HEK293 (cell line): ENCODE data around the gene R3HDM2.

Experiments
- CTCF ChIA-PET: fragments of 350-600 bp; formaldehyde crosslinking; extraction: SDS; loops from one replicate; lab custom pipeline; 2021; ENCODE audit warnings: antibody characterized with exemption; lab: Yijun Ruan, JAX
- POLR2A ChIA-PET: fragments of 300-600 bp; formaldehyde crosslinking; extraction: SDS; loops from one replicate; lab custom pipeline; 2020; ENCODE audit warnings: antibody characterized with exemption, inconsistent platforms; lab: Yijun Ruan, JAX
- H3K27ac ChIP-seq: fragments of 200-500 bp; sonication (Bioruptor generic); 2 replicates; pipeline ENCODE4 v1.5.1; 2014; ENCODE audit warnings: low read depth, low read length, control low read depth, inconsistent platforms; ENCODE audit errors: extremely low read depth
- H3K36me3 ChIP-seq, 2 experiments: fragments of 200-500 bp in 1 of 2; sonication (Bioruptor generic) in 1 of 2; 1 replicate in 1 of 2; 2 replicates in 1 of 2; pipeline ENCODE4 v1.5.1; 2014 to 2017; ENCODE audit warnings: inconsistent platforms in 2 of 2, low read length in 2 of 2; ENCODE audit not compliant: control insufficient read depth in 2 of 2, insufficient read depth in 1 of 2
- H3K4me1 ChIP-seq: fragments of 200-500 bp; sonication (Bioruptor generic); 2 replicates; pipeline ENCODE4 v1.5.1; 2014; ENCODE audit warnings: mild to moderate bottlenecking, low read length, inconsistent platforms; ENCODE audit not compliant: control insufficient read depth, insufficient read depth
- H3K4me3 ChIP-seq: 2 replicates; pipeline ENCODE4 v1.5.1; 2011; ENCODE audit warnings: low read depth, mild to moderate bottlenecking, control low read depth, low read length, moderate library complexity
- H3K9me3 ChIP-seq: fragments of 200-500 bp; sonication (Bioruptor generic); 2 replicates; pipeline ENCODE4 v1.5.1; 2014; ENCODE audit warnings: low read depth, low read length, inconsistent platforms; ENCODE audit not compliant: control insufficient read depth, insufficient read depth
- HIC1 ChIP-seq: fragments of 450-650 bp; formaldehyde crosslinking; IDR thresholded peaks from 2 replicates; pipeline ENCODE4 v1.5.1; 2016; ENCODE audit warnings: missing biosample characterization, missing genetic modification characterization
- KLF9 ChIP-seq: fragments of 450-650 bp; formaldehyde crosslinking; IDR thresholded peaks from 2 replicates; pipeline ENCODE4 v1.5.1; 2016; ENCODE audit warnings: missing biosample characterization, missing genetic modification characterization, low read depth
- OSR2 ChIP-seq: fragments of 450-650 bp; formaldehyde crosslinking; IDR thresholded peaks from 2 replicates; pipeline ENCODE4 v1.5.1; 2016; ENCODE audit warnings: missing biosample characterization, missing genetic modification characterization
- SP2 ChIP-seq: fragments of 450-650 bp; formaldehyde crosslinking; IDR thresholded peaks from 2 replicates; pipeline ENCODE4 v1.5.1; 2016; ENCODE audit warnings: missing biosample characterization, missing genetic modification characterization
- ZEB2 ChIP-seq: fragments of 450-650 bp; formaldehyde crosslinking; IDR thresholded peaks from 2 replicates; pipeline ENCODE4 v1.5.1; 2016; ENCODE audit warnings: missing biosample characterization, missing genetic modification characterization
- ZFP69B ChIP-seq: fragments of 450-650 bp; formaldehyde crosslinking; IDR thresholded peaks from 2 replicates; pipeline ENCODE4 v1.5.1; 2016; ENCODE audit warnings: missing biosample characterization, missing genetic modification characterization
- ZNF114 ChIP-seq: fragments of 450-650 bp; formaldehyde crosslinking; IDR thresholded peaks from 2 replicates; pipeline ENCODE4 v1.5.0; 2017; ENCODE audit warnings: missing biosample characterization, missing genetic modification characterization
- ZNF140 ChIP-seq: fragments of 450-650 bp; formaldehyde crosslinking; IDR thresholded peaks from 2 replicates; pipeline ENCODE4 v1.5.1; 2016; ENCODE audit warnings: missing biosample characterization, missing genetic modification characterization
- ZNF148 ChIP-seq: fragments of 450-650 bp; formaldehyde crosslinking; IDR thresholded peaks from 2 replicates; pipeline ENCODE4 v1.5.0; 2017; ENCODE audit warnings: missing biosample characterization, missing genetic modification characterization, borderline replicate concordance
- ZNF19 ChIP-seq: fragments of 450-650 bp; formaldehyde crosslinking; IDR thresholded peaks from 2 replicates; pipeline ENCODE4; 2016; ENCODE audit warnings: missing biosample characterization, missing genetic modification characterization, low read depth
- ZNF37A ChIP-seq: fragments of 450-650 bp; IDR thresholded peaks from 2 replicates; pipeline ENCODE4 v1.5.1; 2018; ENCODE audit warnings: missing biosample characterization, missing genetic modification characterization
- ZNF391 ChIP-seq: fragments of 450-650 bp; formaldehyde crosslinking; IDR thresholded peaks from 2 replicates; pipeline ENCODE4 v1.5.1; 2016; ENCODE audit warnings: low read depth, missing biosample characterization, missing genetic modification characterization, borderline replicate concordance
- ZNF473 ChIP-seq: fragments of 450-650 bp; formaldehyde crosslinking; IDR thresholded peaks from 2 replicates; pipeline ENCODE4 v1.5.1; 2017; ENCODE audit warnings: missing biosample characterization, missing genetic modification characterization
- ZNF488 ChIP-seq: fragments of 450-650 bp; formaldehyde crosslinking; IDR thresholded peaks from 2 replicates; pipeline ENCODE4 v1.5.1; 2016; ENCODE audit warnings: missing biosample characterization, missing genetic modification characterization
- ZNF514 ChIP-seq: fragments of 450-650 bp; formaldehyde crosslinking; IDR thresholded peaks from 2 replicates; pipeline ENCODE4 v1.5.1; 2016; ENCODE audit warnings: missing biosample characterization, missing genetic modification characterization
- ZNF521 ChIP-seq: fragments of 450-650 bp; formaldehyde crosslinking; IDR thresholded peaks from 2 replicates; pipeline ENCODE4 v1.5.1; 2017; ENCODE audit warnings: missing biosample characterization, mild to moderate bottlenecking, missing genetic modification characterization
- ZNF677 ChIP-seq: fragments of 450-650 bp; IDR thresholded peaks from 2 replicates; pipeline ENCODE4 v1.5.0; 2018; ENCODE audit warnings: missing biosample characterization, mild to moderate bottlenecking, missing genetic modification characterization, moderate library complexity
- ZNF768 ChIP-seq: fragments of 450-650 bp; formaldehyde crosslinking; IDR thresholded peaks from 2 replicates; pipeline ENCODE4 v1.5.1; 2018; ENCODE audit warnings: missing biosample characterization, mild to moderate bottlenecking, missing genetic modification characterization
- ZNF837 ChIP-seq: fragments of 450-650 bp; formaldehyde crosslinking; IDR thresholded peaks from 2 replicates; pipeline ENCODE4 v1.5.1; 2016; ENCODE audit warnings: missing biosample characterization, missing genetic modification characterization
- TF ChIP-seq, protein P1 (sequence below): fragments of 450-650 bp; formaldehyde crosslinking; IDR thresholded peaks from 2 replicates; pipeline ENCODE4 v1.5.1; 2017; ENCODE audit warnings: missing biosample characterization, missing genetic modification characterization
- TF ChIP-seq, protein P2 (sequence below): fragments of 450-650 bp; IDR thresholded peaks from 2 replicates; pipeline ENCODE4 v1.5.1; 2018; ENCODE audit warnings: missing biosample characterization, mild to moderate bottlenecking, missing genetic modification characterization

The R3HDM2 gene

DNA sequence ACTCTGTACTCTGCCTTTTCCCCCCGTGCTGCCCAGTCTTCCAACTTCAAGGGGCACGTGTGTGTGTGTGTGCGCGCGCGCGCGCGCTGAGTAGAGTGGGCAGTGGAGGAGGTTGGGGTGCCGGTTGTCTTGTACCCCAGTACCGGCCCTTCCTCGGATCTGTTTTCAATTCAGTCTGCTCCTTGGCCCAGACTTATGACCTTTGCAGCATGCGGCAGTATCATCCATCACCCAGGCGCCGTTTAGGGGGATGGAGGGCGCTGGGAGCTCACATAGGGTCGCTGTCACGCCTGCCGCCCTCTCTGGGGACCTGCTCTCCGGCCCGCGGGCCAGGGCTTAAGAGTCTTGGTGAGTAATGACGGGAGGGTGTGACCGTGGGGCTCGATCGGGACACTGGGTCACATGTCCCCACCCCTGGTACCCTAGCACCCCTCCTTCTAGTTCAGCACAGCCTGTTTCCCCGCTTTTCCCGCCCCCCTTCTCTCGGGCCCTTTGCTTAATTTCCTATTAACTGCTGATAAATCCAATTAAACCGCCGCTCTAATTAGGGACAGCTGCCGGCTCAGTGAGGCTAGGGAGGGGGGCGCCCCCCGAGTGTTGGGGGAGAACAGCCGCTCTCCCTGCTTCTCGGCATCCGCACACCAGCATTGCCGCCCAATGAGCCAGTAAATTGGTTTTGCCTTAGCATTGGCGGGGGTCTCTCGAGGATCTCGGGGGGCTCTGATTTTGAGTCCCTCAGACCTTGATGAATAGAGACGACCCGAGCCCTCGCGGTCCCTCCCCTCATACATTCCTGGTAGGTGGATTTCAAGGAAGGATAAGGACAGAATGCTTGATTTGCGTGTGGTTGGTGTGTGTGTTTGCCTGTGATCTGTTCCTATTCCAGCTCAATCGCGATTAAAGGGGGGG, 189.2 kb downstream of the R3HDM2 start (continued):
- no peak for TF ChIP-seq ZNF114
- no peak for TF ChIP-seq SP2 (tag by site-specific recombination)
- no peak for TF ChIP-seq OSR2 (tag by site-specific recombination)
- TF ChIP-seq, protein P1, sequence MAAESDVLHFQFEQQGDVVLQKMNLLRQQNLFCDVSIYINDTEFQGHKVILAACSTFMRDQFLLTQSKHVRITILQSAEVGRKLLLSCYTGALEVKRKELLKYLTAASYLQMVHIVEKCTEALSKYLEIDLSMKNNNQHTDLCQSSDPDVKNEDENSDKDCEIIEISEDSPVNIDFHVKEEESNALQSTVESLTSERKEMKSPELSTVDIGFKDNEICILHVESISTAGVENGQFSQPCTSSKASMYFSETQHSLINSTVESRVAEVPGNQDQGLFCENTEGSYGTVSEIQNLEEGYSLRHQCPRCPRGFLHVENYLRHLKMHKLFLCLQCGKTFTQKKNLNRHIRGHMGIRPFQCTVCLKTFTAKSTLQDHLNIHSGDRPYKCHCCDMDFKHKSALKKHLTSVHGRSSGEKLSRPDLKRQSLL (tag by site-specific recombination): no peak
- TF ChIP-seq ZNF37A (tag by site-specific recombination): no peak
- no peak for TF ChIP-seq ZNF19 (tag by site-specific recombination)
- TF ChIP-seq, protein P2, sequence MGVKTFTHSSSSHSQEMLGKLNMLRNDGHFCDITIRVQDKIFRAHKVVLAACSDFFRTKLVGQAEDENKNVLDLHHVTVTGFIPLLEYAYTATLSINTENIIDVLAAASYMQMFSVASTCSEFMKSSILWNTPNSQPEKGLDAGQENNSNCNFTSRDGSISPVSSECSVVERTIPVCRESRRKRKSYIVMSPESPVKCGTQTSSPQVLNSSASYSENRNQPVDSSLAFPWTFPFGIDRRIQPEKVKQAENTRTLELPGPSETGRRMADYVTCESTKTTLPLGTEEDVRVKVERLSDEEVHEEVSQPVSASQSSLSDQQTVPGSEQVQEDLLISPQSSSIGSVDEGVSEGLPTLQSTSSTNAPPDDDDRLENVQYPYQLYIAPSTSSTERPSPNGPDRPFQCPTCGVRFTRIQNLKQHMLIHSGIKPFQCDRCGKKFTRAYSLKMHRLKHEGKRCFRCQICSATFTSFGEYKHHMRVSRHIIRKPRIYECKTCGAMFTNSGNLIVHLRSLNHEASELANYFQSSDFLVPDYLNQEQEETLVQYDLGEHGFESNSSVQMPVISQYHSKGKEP (tag by site-specific recombination): no peak
- TF ChIP-seq ZNF768 (tag by site-specific recombination): no peak
- TF ChIP-seq ZNF488: no peak

DNA sequence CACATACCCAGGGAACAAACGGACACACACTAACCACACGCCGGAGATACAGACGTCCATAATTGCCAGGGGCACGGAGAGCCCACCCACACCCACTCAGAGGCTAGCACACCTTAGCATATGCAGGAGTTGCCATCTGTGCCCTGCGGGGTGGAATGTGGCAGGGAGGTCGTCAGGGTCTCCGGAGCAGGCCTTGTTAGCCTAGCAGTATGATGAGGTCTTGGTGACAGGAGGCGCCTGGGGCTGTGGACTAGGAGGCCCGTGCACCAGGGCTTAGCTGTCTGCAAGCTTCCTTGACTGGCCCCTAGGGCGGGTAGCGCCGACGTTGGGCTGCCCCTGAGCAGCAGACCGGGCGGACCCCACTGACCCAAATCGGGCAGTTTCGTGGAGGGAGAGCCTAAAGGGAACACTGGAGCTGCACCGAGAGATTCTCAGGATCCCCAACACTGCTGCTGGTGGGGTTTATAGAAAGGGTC, 189.9 kb downstream of the R3HDM2 start:
- H3K4me1 ChIP-seq: peaks cover 5% of the 10 kb centered on the region
- POLR2A ChIA-PET: interaction anchor here (0.7 to 6.4 kb wide), 6 partner anchors 11 to 113 kb away, joined by 3 to 72 read pairs (median 9); partner anchors contain the start of genes LRP1, NXPH4 and SHMT2
- TF ChIP-seq ZEB2 (peak; percentile 11; the same call in 1 of the 2 replicates), ZFP69B (tag by site-specific recombination) (peak; percentile 13; the same call in 1 of the 2 replicates), ZNF140 (no peak), HIC1 (tag by site-specific recombination) (peak; percentile 71; the same call in 1 of the 2 replicates)
- TF ChIP-seq, all 188 proteins: peak for 3
- H3K9me3 ChIP-seq: no peaks in the 10 kb centered on the region
- H3K36me3 ChIP-seq: peaks cover 0 to under 1% of the 10 kb centered on the region in 2 experiments; a peak in 2 of 3 replicates
- no peak overlapping the region for H3K27ac ChIP-seq
- no peak overlapping the region; the same call in 1 of the 2 replicates for H3K4me3 ChIP-seq
- CTCF ChIA-PET: interaction anchor here (0.7 to 23.3 kb wide), 11 partner anchors 13 to 217 kb away, joined by 3 to 628 read pairs (median 4); partner anchors contain the start of genes INHBE, NXPH4, SHMT2 and STAT6

DNA sequence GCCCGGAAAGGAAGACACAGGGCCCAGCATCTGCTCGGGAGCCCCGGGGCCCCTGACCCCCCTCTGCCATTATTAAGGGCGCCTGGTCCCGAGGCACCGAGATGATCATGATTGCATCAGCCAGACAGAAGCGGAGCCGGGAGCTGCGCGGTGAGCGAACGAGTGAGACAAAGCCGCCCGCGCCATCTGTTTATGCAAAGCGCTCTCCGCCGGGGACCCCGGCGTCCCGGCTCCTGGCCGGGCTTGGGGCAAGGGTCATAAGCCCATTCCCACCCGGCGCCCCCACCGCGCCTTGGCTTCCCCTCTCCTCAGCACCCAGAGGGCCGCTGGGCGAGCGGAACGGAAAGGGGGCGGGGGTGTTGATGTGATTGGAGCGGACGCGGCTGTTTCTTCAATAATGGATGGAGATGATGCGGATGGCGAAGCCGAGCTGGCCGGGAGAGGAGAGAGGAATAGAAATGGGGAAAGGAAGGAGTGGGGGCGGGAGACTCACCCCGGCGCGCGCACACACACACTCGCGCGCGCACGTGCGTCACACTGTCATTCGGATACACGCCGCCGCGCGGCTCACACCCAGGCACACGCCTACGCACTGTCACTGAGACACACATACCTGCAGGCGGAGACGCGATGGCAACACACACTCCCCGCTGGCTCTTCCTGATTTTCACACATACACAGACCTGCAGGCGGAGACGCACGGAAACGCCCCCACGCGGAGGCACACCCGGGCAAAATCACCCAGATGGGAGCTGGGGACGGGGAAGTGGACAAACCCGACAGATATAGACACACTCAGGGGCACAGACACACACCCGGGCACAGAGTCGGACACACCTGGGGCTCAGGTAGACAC, 190.5 kb downstream of the R3HDM2 start:
- CTCF ChIA-PET: interaction anchor here (0.7 to 23.3 kb wide), 17 partner anchors 9 to 215 kb away, joined by 3 to 628 read pairs (median 4); partner anchors contain the start of genes INHBE, LRP1, NXPH4 and SHMT2
- Histone ChIP-seq H3K27ac (peak overlapping the region; percentile 53; the same call in 1 of the 2 replicates), H3K4me1 (peaks cover 7% of the 10 kb centered on the region), H3K9me3 (no peaks in the 10 kb centered on the region), H3K36me3 (peaks cover 0 to 8% of the 10 kb centered on the region in 2 experiments; a peak in 1 of 3 replicates), H3K4me3 (peak overlapping the region; percentile 42)
- POLR2A ChIA-PET: interaction anchor here (0.7 to 6.4 kb wide), 8 partner anchors 10 to 215 kb away, joined by 3 to 72 read pairs (median 4); partner anchors contain the start of genes INHBE, LRP1, NXPH4 and SHMT2
- TF ChIP-seq ZNF473 (tag by site-specific recombination) (no peak), KLF9 (tag by site-specific recombination) (peak; percentile 86), ZNF837 (tag by site-specific recombination) (peak; percentile 25; the same call in 1 of the 2 replicates), ZNF148 (tag by site-specific recombination) (no peak), SP2 (tag by site-specific recombination) (peak; percentile 72), ZNF514 (no peak), ZNF521 (tag by site-specific recombination) (no peak), ZNF391 (tag by site-specific recombination) (no peak), ZNF677 (tag by site-specific recombination) (no peak)
